EH (cell line): ENCODE results near the gene BRCC3.

Experiments used
- DNase-seq: peaks from one replicate; pipeline ENCODE4 v3.0.0-alpha.2; 2015; ENCODE audit warnings: low read depth

BRCC3 gene

DNA sequence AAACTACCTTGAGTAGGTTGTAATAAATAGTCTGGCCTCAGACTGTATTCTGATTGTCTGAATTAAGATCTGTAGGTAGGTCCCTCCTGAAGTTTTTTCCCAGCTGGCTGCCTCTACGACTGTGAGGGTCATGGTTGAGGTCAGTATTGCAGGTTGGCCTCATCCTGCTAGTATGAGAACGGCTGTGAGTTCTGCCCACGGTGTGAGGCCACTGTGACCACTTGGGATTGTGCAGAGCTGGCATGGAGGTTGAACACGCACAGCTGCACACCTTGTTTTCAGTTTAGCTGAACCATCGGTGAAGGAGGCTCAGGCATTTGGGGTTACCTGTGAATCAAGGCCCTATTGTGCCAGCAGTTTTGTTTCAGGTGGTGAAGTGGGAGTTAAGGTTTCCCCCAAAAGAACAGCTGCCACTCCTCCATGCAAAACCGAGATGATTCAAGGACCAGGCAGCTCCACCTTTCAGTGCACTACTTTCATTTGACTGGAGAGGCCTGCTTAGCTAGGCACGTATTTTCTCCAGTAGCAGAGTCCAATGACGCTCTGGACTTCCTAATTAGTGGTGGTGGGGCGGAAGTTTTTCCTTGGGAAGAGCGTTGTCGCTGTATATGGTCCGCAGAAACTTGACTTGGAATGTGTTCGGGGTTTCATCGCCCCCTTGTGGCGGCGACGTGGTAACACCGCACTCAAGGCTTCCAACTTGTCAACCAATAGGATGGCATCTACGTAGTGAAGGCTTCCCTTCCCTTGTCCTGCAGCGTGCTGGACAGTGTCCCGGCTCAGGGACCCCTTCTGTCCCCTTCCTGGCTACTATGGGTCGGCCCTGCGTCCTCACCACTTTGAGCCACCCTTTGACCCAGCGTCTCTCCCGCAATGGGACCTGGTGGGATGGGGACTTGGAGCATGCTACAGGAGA, 14.2 kb upstream of the BRCC3 start:
- peak; percentile 82 for DNase-seq

DNA sequence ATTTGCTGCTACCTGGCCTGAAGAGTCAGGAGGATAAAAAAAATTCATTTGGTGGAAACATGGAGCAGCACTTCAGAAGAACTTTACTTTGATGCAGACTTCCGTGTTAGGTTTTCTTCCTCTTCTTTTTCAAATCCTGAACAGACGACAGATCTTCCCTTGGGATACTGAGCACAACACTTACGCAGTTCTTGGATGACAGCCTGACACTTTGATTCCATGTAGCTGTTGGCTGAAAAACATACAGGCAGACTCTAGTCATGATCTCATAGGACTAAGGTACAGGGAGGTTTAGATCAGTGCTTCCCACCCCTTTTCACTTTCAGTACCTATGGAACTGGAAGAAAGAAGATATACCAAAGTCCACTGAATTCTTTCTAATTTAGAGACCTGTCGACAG, 9.5 kb upstream of the BRCC3 start:
- DNase-seq, result no peak

DNA sequence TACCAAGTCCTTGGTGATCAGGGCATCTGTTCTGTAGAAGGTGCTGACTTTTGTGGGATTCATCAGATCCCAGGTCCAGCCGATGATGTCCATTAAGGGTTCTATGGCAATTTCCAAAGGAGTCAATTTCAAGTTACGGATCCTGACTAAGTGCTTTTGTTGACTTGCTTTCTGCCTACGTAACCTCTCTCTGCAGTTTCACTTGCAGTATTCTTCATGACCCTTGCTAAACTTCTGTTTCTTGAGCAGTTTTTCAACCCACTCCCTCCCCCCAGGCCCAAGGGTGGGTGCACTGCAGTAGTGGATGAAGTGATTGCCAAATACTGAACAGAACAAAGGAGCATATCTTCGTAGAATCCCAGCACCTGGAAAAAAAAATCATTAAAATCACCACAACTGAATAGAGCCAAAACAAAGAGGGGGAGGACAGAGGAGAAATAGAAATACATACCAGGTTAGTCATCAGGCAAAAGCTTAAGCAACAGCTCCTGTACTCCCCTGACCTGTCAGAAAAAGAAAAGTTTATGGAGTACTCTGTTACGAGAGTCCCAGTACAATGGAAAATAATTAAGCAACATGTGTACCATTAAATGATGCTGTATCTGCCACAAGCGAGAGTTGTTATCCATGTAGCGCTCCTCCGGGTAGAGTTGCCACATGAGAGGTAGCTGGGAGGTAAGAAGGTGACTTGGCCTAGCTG, 6.1 kb upstream of the BRCC3 start:
- peak; percentile 52 for DNase-seq

GRCh38 chrX:155068165-155068564, 3.1 kb upstream of the BRCC3 start:
- peak; percentile 78 for DNase-seq

DNA sequence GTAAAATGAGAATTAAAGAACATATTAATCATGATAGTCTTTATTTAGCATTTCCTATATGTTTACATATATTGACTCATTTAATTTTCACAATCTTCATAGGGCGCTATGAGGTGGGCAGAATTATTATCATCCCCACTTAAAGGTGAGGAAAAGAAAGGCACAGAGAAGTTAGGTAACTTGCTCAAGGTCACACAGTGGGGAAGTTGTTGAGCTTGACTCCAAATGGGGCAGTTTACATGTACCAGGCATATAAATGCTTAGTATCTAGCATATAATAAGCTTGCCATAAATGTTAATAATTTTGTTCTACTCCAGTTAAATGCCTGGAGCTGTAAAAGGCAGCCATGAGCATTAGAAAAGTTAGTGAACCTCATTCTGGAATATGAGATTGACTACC, 1.9 kb upstream of the BRCC3 start:
- no peak for DNase-seq

GRCh38 chrX:155070038-155070437, 1.3 kb upstream of the BRCC3 start:
- no peak for DNase-seq

DNA sequence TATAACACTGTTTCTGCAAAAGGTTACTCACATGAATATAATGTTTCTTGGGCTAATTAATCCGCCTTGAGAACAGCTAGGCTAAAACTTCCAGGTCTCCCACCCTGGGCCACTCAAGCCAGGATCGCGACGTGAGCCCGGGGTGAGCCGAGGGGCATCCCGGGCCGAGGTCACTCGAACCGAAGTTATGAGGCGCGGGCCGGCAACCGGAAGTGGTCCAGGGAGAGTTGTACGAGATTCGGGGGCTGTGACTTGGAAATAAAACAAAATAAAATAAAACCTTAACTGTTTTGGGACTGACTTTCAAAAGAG, 689 bp upstream of the BRCC3 start:
- DNase-seq, result no peak

GRCh38 chrX:155071694-155072280, 479 bp downstream of the BRCC3 start:
- DNase-seq, result no peak

GRCh38 chrX:155086202-155086840, 15.0 kb downstream of the BRCC3 start:
- peak; percentile 47 for DNase-seq

DNA sequence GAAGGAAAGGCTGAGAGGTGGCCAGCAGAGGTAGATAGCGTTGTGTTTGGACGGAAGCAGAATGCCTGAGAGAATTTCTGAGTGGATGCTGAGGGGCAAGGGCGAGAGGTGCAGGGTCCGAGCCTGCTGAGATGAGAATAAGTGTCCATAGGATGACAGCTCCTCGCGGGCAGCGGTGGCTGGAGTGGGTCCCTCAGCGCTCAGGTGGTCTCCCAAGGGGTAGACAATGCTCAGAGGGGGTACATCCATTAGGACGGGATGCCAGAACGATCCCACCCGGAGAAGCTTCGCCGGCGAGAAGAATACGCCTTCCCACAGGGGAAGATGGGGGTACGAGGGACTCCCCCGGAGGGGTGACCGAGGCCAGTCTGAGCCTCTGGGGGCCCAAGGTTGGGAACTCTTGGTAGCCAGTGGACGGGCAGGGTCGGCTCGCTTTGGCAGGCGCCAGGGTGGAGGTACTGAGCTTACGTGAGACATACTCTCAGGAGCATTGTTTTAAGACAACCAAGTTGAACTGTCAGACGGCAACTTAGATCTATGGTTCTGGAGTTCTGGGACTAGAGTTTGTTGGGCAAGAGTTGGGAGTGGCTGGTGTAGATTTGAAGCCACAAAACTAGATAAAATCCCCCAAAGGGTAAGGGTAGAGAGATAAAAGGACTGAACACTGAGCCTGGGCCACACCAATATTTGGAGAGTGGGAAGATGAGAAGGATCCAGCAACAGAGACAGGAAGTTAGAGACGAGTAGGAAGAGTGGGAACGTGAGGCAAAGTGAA, 15.8 kb downstream of the BRCC3 start:
- DNase-seq, result no peak

DNA sequence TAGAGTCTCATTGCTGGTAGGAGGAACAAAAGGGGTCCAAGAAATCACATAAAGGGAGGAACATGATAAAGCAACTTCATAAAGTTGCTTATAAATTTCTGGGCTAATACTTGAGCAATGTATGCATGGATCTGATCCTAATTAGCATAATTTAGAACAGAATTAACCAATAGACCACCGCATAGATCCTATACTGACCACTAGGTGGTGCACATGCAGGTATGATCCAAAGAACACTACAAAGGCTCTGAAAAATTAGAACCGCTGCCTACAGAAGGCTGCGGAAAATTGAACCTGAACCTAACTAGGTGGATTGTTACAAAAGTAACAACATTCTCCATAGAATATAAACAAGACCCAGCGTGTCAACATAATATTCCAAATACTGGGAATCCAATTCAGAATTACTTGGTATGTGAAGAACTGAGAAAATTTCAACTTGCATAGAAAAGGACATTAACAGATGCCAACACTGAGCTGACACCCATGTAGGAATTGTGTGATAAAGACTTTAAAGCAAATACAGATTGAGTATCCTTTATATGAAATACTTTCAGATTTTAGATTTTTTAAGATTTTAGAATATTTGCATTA, 23.3 kb downstream of the BRCC3 start:
- DNase-seq, result peak; percentile 30

DNA sequence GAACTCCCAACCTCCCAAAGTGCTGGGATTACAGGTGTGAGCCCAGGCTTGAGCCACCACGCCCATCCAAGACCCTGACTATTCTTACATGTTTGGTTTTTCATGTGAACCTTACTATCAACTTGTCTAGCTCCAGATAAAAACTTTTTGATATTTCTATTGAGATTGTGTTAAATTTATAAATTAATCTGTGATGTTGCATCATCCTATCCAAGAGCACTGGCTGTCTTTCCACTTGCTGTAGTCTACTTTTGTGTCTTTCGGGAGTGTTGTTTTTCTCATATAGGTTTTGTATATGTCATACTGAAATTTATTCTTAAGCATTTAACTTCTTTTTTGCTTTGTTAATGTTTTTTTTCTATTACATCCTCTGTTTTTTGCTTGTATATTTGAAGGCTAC, 34.6 kb downstream of the BRCC3 start:
- DNase-seq, result no peak

- DNase-seq, result no peak
Measured at GRCh38 chrX:155108427-155108826, 37.1 kb downstream of the BRCC3 start.

DNA sequence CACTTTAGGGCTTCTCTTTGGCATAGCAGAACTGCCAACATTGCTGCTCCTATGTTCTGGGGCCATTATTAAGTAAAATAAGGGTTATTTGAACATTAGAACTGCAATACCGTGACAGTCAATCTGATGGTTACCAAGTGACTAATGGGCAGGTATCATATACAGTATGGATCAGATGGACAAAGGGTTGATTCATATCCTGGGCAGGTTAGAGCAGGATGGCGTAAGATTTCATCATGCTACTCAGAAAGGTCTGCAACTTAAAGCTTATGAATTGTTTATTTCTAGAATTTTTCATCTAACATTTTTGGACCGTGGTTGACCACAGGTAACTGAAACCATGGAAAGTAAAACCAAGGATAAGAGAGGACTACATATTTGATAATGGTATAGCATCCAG, 40.9 kb downstream of the BRCC3 start:
- DNase-seq, result no peak

DNA sequence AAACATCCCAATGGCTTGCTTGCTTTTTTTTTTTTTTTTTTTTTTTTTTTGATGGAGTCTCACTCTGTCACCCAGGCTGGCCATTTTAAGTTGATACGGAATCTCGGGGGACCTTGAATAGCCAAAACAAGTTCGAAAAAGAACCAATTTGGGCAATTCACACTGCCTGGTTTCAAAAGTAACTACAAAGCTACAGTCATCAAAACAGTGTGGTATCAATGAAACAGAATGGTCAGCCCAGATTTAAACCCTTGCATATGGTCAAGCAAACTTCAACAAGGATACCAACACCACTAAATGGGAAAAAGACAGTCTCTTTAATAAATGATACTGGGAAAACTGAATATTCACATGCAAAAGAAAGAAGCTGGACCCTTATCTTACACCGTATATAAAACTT, 41.8 kb downstream of the BRCC3 start:
- DNase-seq, result no peak

DNA sequence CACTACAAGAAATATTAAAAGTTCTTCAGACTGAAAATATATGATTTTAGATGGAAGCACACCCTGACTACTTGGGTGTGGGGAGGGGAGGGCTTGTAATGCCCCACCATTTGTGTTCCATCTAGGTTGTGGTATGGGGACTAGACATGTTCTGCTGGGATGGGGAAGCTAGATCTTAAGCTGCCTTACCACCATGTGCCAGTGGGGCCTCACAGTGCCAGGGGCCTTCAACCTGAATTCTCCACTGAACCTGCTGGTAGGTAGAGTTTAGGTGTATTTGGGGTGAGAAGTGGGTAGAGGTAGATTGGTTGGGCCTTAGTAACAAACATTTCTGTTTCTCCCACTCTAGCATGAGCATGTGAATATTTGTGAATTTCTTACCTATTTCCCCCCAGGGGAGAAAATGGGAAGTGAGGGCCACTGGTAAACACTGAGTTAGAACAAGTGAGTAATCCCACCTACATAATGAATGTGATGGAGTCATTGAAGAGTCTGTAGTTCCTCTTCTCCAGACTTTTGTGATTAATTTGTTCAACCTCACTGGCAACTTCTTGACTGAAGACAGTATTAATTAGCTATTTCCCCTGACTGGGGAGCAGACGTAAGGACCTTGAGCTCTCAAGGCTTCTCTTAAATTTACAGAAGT, 44.0 kb downstream of the BRCC3 start:
- DNase-seq, result no peak

DNA sequence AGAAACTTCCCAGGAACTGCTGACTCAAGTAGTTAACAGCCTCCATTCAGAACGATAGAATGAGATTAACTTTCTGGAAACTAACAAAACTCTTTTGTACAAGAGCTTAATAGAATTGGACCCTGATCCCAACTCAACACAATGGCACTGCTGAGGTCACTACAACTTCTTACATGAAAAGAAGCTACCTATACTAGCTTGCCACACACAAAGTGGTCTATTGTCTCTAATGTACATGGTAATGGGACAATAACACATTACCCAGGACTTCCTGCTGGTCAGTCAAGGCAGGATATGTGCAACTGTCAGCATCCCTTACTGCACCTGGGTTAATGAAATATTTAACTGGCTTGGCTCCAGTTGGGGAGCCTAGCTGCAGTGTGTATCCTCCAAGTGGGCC, 56.2 kb downstream of the BRCC3 start:
- no peak for DNase-seq

GRCh38 chrX:155127940-155128339, 56.6 kb downstream of the BRCC3 start:
- no peak for DNase-seq

DNA sequence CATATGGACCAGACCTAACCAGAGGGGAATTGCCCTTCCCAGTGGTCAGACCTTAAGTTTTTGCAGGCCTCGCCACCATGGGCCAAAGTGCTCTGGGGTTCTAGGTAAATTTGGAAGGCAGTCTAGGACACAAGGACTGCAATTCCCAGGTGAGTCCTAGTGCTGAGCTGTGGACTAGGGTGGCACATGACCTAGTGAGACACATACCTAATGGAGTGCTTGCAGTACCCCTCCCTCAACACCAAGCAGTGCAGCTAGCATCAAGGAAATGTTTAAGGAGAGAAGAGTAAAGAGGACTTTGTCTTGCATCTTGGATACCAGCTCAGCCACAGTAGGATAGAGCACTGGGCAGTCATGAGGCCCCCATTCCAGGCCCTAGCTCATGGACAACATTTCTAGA, 60.8 kb downstream of the BRCC3 start:
- no peak for DNase-seq

GRCh38 chrX:155134255-155134654, 62.9 kb downstream of the BRCC3 start:
- no peak for DNase-seq

- DNase-seq, result no peak
Measured at GRCh38 chrX:155143959-155144548, 72.7 kb downstream of the BRCC3 start.
